ENCODE results near the gene PNMT.

GRCh38 chr17:39653662-39654331 lies 14.5 kb upstream of the PNMT start:
- TF ChIP-seq CTCF (conservative IDR thresholded peaks at IDR 0.05) (peak; percentile 90), EZH2 (IDR thresholded peaks at IDR 0.05; ENCODE audit: low read depth) (no peak)
